ENCODE data around the gene ITPR1. TPM values are rescaled to one million over a fixed set of nuclear protein-coding genes. Genes with fewer than 3 reads are reported as not detected.

ITPR1 gene
- total and polyA plus RNA-seq, 2 experiments from 2014 or later, result 6.8 to 21.0 TPM

GRCh38 chr3:4852780-4853748, 359.9 kb downstream of the ITPR1 start:
- H4K20me1 ChIP-seq (replicated peaks; ENCODE audit: insufficient read depth), result no peaks in the 10 kb centered on the region
- H3K27me3 ChIP-seq (ENCODE audit: insufficient read depth), result no peaks in the 10 kb centered on the region
- no peaks in the 10 kb centered on the region for H3K79me2 ChIP-seq (replicated peaks; ENCODE audit: insufficient read depth)
- no peaks in the 10 kb centered on the region for H3K36me3 ChIP-seq (ENCODE audit: insufficient read depth)
- H3K9me2 ChIP-seq (ENCODE audit: insufficient read depth), result no peaks in the 10 kb centered on the region
- H2AFZ ChIP-seq, result no peak overlapping the region
- no peak for ATAC-seq
- peaks cover 3% of the 10 kb centered on the region; the same call in 1 of the 3 replicates for H3K36me3 Mint-ChIP-seq (ENCODE audit: low read depth)
- no peaks in the 10 kb centered on the region for H3K4me1 ChIP-seq (ENCODE audit: insufficient read depth)
- no peak for TF ChIP-seq REST (IDR thresholded peaks at IDR 0.05; ENCODE audit: unreplicated experiment)
- no peak for TF ChIP-seq ZNF462 (CRISPR knock-in tag; IDR thresholded peaks at IDR 0.05)
- no peaks in the 10 kb centered on the region for H3F3A ChIP-seq (replicated peaks; ENCODE audit: low read depth)
- no peak for DNase-seq (ENCODE audit: low spot score)
- H3K4me2 ChIP-seq, result no peak overlapping the region
- no peak overlapping the region for H3K27ac Mint-ChIP-seq
- no peaks in the 10 kb centered on the region for H3K27me3 Mint-ChIP-seq (ENCODE audit: insufficient read depth, low read depth, poor library complexity)
- H3K27ac ChIP-seq (ENCODE audit: low read depth), result no peak overlapping the region
- no peak overlapping the region for H3K4me3 Mint-ChIP-seq
- H3K9me3 Mint-ChIP-seq, result no peaks in the 10 kb centered on the region
- no peak overlapping the region for H3K4me3 ChIP-seq
- peaks cover 5% of the 10 kb centered on the region; the same call in 2 of the 3 replicates for H3K4me1 Mint-ChIP-seq

Data from GM23338 (cell line).